ENCODE measurements around the gene DOCK4. TPM values are rescaled to one million over a fixed set of nuclear protein-coding genes. Genes with fewer than 3 reads are reported as not detected.

The DOCK4 gene
- total RNA-seq, 1 experiment from 2014 or later = 31.4 TPM

GRCh38 chr7:112084520-112084971 lies 121.7 kb downstream of the DOCK4 start:
- POLR2A ChIA-PET = interaction anchor here (0.5 kb wide), 1 partner anchor 297 kb away, joined by 3 read pairs; no protein-coding TSS in a partner anchor
- CTCF ChIA-PET = interaction anchor here (0.7 kb wide), 1 partner anchor 324 kb away, joined by 4 read pairs; no protein-coding TSS in a partner anchor
- Mint-ChIP-seq H3K9me3 (ENCODE audit: unreplicated experiment) (no peaks in the 10 kb centered on the region), H3K36me3 (ENCODE audit: insufficient read depth, unreplicated experiment) (no peaks in the 10 kb centered on the region), H3K27ac (ENCODE audit: low read depth, unreplicated experiment) (no peak overlapping the region), H3K4me3 (ENCODE audit: unreplicated experiment) (no peak overlapping the region), H3K27me3 (ENCODE audit: insufficient read depth, unreplicated experiment) (no peaks in the 10 kb centered on the region), H3K4me1 (ENCODE audit: insufficient read depth, unreplicated experiment) (peaks cover 14% of the 10 kb centered on the region)
- no TSS peak for BruUV-seq (replicated peaks)
- intact Hi-C loops (cut with micrococcal nuclease) = no loop called here
- no peak for DNase-seq (ENCODE audit: unreplicated experiment)
- no peak for TF ChIP-seq CTCF (IDR thresholded peaks at IDR 0.05; ENCODE audit: unreplicated experiment)

GRCh38 chr7:112083776-112084355 lies 122.3 kb downstream of the DOCK4 start:
- no peak overlapping the region for H3K27ac Mint-ChIP-seq (ENCODE audit: low read depth, unreplicated experiment)
- no peaks in the 10 kb centered on the region for H3K9me3 Mint-ChIP-seq (ENCODE audit: unreplicated experiment)
- H3K36me3 Mint-ChIP-seq (ENCODE audit: insufficient read depth, unreplicated experiment) = no peaks in the 10 kb centered on the region
- DNase-seq (ENCODE audit: unreplicated experiment) = no peak
- H3K4me1 Mint-ChIP-seq (ENCODE audit: insufficient read depth, unreplicated experiment) = peaks cover 17% of the 10 kb centered on the region
- TF ChIP-seq CTCF (IDR thresholded peaks at IDR 0.05; ENCODE audit: unreplicated experiment) = no peak
- intact Hi-C loops (cut with micrococcal nuclease) = no loop called here
- ChIA-PET CTCF (interaction anchor here (0.6 to 0.7 kb wide), 2 partner anchors 16 to 324 kb away, joined by 3 to 4 read pairs; no protein-coding TSS in a partner anchor), POLR2A (interaction anchor here (0.5 kb wide), 1 partner anchor 297 kb away, joined by 3 read pairs; no protein-coding TSS in a partner anchor)
- H3K4me3 Mint-ChIP-seq (ENCODE audit: unreplicated experiment) = no peak overlapping the region
- H3K27me3 Mint-ChIP-seq (ENCODE audit: insufficient read depth, unreplicated experiment) = no peaks in the 10 kb centered on the region
- BruUV-seq (replicated peaks) = no TSS peak

GRCh38 chr7:112082306-112082705 lies 123.9 kb downstream of the DOCK4 start:
- no peak for DNase-seq (ENCODE audit: unreplicated experiment)
- intact Hi-C loops (cut with micrococcal nuclease) = no loop called here
- no peaks in the 10 kb centered on the region for H3K36me3 Mint-ChIP-seq (ENCODE audit: insufficient read depth, unreplicated experiment)
- H3K4me1 Mint-ChIP-seq (ENCODE audit: insufficient read depth, unreplicated experiment) = peaks cover 24% of the 10 kb centered on the region
- H3K27ac Mint-ChIP-seq (ENCODE audit: low read depth, unreplicated experiment) = no peak overlapping the region
- no TSS peak for BruUV-seq (replicated peaks)
- no peak overlapping the region for H3K4me3 Mint-ChIP-seq (ENCODE audit: unreplicated experiment)
- no peaks in the 10 kb centered on the region for H3K9me3 Mint-ChIP-seq (ENCODE audit: unreplicated experiment)
- no peaks in the 10 kb centered on the region for H3K27me3 Mint-ChIP-seq (ENCODE audit: insufficient read depth, unreplicated experiment)
- POLR2A ChIA-PET = no interaction called here
- TF ChIP-seq CTCF (IDR thresholded peaks at IDR 0.05; ENCODE audit: unreplicated experiment) = no peak
- CTCF ChIA-PET = no interaction called here

DNA sequence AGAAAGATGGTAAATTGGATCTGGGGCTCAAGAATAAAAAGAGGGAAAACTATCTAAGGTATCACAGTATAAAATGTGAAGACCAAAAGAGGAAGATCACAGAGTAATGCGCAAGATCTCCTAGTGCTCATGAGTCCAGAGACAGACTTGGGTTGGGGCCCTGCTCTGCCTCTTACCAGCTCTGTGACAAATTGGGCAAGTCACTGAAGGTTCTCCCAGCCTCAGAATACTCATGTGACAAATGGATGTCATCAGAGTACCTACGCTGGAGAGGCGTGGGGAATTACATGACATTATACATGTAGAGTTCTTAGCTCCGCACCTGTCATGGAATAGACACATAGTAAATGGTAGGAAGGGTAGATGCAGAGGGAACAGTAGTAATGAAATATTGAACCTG lies 124.4 kb downstream of the DOCK4 start:
- CTCF ChIA-PET = interaction anchor here (0.6 to 1.0 kb wide), 2 partner anchors 360 to 414 kb away, joined by 3 to 4 read pairs; no protein-coding TSS in a partner anchor
- no peak for DNase-seq (ENCODE audit: unreplicated experiment)
- intact Hi-C loops (cut with micrococcal nuclease) = no loop called here
- no peaks in the 10 kb centered on the region for H3K9me3 Mint-ChIP-seq (ENCODE audit: unreplicated experiment)
- H3K4me3 Mint-ChIP-seq (ENCODE audit: unreplicated experiment) = no peak overlapping the region
- POLR2A ChIA-PET = interaction anchor here (2.7 kb wide), 1 partner anchor 25 kb away, joined by 7 read pairs; no protein-coding TSS in a partner anchor
- no peaks in the 10 kb centered on the region for H3K27me3 Mint-ChIP-seq (ENCODE audit: insufficient read depth, unreplicated experiment)
- no peak overlapping the region for H3K27ac Mint-ChIP-seq (ENCODE audit: low read depth, unreplicated experiment)
- no TSS peak for BruUV-seq (replicated peaks)
- no peaks in the 10 kb centered on the region for H3K36me3 Mint-ChIP-seq (ENCODE audit: insufficient read depth, unreplicated experiment)
- no peak for TF ChIP-seq CTCF (IDR thresholded peaks at IDR 0.05; ENCODE audit: unreplicated experiment)
- peaks cover 24% of the 10 kb centered on the region for H3K4me1 Mint-ChIP-seq (ENCODE audit: insufficient read depth, unreplicated experiment)

All from MCF 10A (cell line).